Endothelial cell of umbilical vein (primary cell): ENCODE results near the gene NIT2. TPM values are rescaled to one million over a fixed set of nuclear protein-coding genes. Genes with fewer than 3 reads are reported as not detected.
A peak's percentile ranks its signal among the peaks of the same experiment; 100 is the strongest.

Experiments used
- BruUV-seq: library from RNA; stranded (reverse); fragments of 400-500 nt; replicated peaks from 2 replicates; lab custom pipeline; 2021; lab: Mats Ljungman, UMichigan
- CTCF ChIA-PET: fragments of 300-600, 350-600 bp; sonication (Branson Sonifier 250); formaldehyde crosslinking; loops from one replicate; lab custom pipeline; 2021; ENCODE audit warnings: antibody characterized with exemption, inconsistent platforms; lab: Charles Lee
- POLR2A ChIA-PET: fragments of 300-600, 350-600 bp; sonication (Branson Sonifier 250); formaldehyde crosslinking; loops from one replicate; lab custom pipeline; 2021; ENCODE audit warnings: antibody characterized with exemption, inconsistent platforms; lab: Charles Lee
- DNase-seq: peaks from one replicate; pipeline ENCODE4 v3.0.0-alpha.2; 2011; ENCODE audit warnings: low read depth, low spot score
- FAIRE-seq: peaks from 2 replicates; lab custom pipeline; 2011; peaks lifted over from hg19 to GRCh38; lab: Jason Lieb, UNC
- H2AFZ ChIP-seq: 2 replicates; pipeline ENCODE4 v1.6.0; 2012; ENCODE audit warnings: low read depth, low read length, control low read depth, inconsistent platforms
- H3K27ac ChIP-seq: 2 replicates; pipeline ENCODE4 v1.5.1; 2011; ENCODE audit warnings: low read depth, mild to moderate bottlenecking, control low read depth, low read length, moderate library complexity; ENCODE audit not compliant: insufficient read depth
- H3K27me3 ChIP-seq, 2 experiments: 2 replicates each; pipeline versions ENCODE4 v1.6.0 to v1.6.1; 2011; ENCODE audit warnings: low read length in 2 of 2, mixed read lengths in 1 of 2; ENCODE audit not compliant: control insufficient read depth in 2 of 2, insufficient read depth in 2 of 2
- H3K36me3 ChIP-seq, 2 experiments: 2 replicates in 1 of 2; 3 replicates in 1 of 2; pipeline ENCODE4 v1.5.1; 2011; ENCODE audit warnings: low read length in 2 of 2, mild to moderate bottlenecking in 1 of 2, moderate library complexity in 1 of 2; ENCODE audit not compliant: control insufficient read depth in 2 of 2, insufficient read depth in 2 of 2; ENCODE audit errors: extremely low read depth in 1 of 2
- H3K4me1 ChIP-seq: 3 replicates; pipeline ENCODE4 v1.5.1; 2011; ENCODE audit warnings: mild to moderate bottlenecking, low read length; ENCODE audit not compliant: control insufficient read depth, insufficient read depth; ENCODE audit errors: extremely low read depth
- H3K4me2 ChIP-seq: 2 replicates; pipeline ENCODE4 v1.6.1; 2011; ENCODE audit warnings: low read length, control low read depth, mixed read lengths; ENCODE audit not compliant: insufficient read depth
- H3K4me3 ChIP-seq, 3 experiments: fragments of 200-600 bp in 1 of 3; sonication (generic), shearing (Covaris generic) in 1 of 3; replicated peaks in 1 of 3; 2 replicates each; pipeline ENCODE4 v1.5.1; 2011 to 2016; ENCODE audit warnings: control low read depth in 3 of 3, low read length in 3 of 3, mild to moderate bottlenecking in 2 of 3, inconsistent platforms in 1 of 3, low read depth in 1 of 3, moderate library complexity in 1 of 3; ENCODE audit not compliant: insufficient read depth in 1 of 3
- H3K79me2 ChIP-seq: 2 replicates; pipeline ENCODE4 v1.6.0; 2012; ENCODE audit warnings: low read length, inconsistent platforms; ENCODE audit not compliant: control insufficient read depth, insufficient read depth
- H3K9ac ChIP-seq: replicated peaks from 2 replicates; pipeline ENCODE3; 2011; ENCODE audit warnings: low read length, control low read depth; ENCODE audit not compliant: insufficient read depth; ENCODE audit errors: extremely low read depth
- H3K9me1 ChIP-seq: replicated peaks from 3 replicates; pipeline ENCODE4 v1.6.0; 2011; ENCODE audit warnings: mild to moderate bottlenecking, low read length; ENCODE audit not compliant: control insufficient read depth, insufficient read depth; ENCODE audit errors: extremely low read depth
- H3K9me3 ChIP-seq: replicated peaks from 2 replicates; pipeline ENCODE4 v1.5.1; 2012; ENCODE audit warnings: low read length, inconsistent platforms; ENCODE audit not compliant: control insufficient read depth, insufficient read depth
- H4K20me1 ChIP-seq: replicated peaks from 2 replicates; pipeline ENCODE3; 2011; ENCODE audit warnings: mild to moderate bottlenecking, low read length; ENCODE audit not compliant: control insufficient read depth, insufficient read depth; ENCODE audit errors: extremely low read depth
- EZH2 ChIP-seq: IDR thresholded peaks from 2 replicates; pipeline ENCODE4 v1.6.1; 2012; ENCODE audit warnings: borderline replicate concordance, low read depth, mild to moderate bottlenecking, moderate library complexity, low read length, inconsistent platforms; ENCODE audit not compliant: severe bottlenecking
- FOS ChIP-seq: IDR thresholded peaks from 2 replicates; pipeline ENCODE4 v1.6.1; 2011; ENCODE audit warnings: mild to moderate bottlenecking, low read length, moderate library complexity, borderline replicate concordance; ENCODE audit not compliant: insufficient read depth
- JUN ChIP-seq: IDR thresholded peaks from 2 replicates; pipeline ENCODE4 v1.6.1; 2011; ENCODE audit warnings: borderline replicate concordance, low read depth; ENCODE audit not compliant: insufficient read length, insufficient read depth
- MYC ChIP-seq: IDR thresholded peaks from one replicate; pipeline ENCODE4 v1.6.1; 2011; ENCODE audit warnings: mild to moderate bottlenecking, low read depth, low read length
- POLR2A ChIP-seq: IDR thresholded peaks from 2 replicates; pipeline ENCODE4 v1.6.1; 2012; ENCODE audit warnings: low read depth, mild to moderate bottlenecking, control low read depth, low read length
- POLR2AphosphoS5 ChIP-seq: IDR thresholded peaks from 2 replicates; pipeline ENCODE4 v1.6.1; 2012; ENCODE audit warnings: low read depth, mild to moderate bottlenecking, control low read depth, low read length, moderate library complexity; ENCODE audit not compliant: insufficient read depth
- dilution Hi-C: fragments of 300-500 bp; cut with MboI; formaldehyde crosslinking; loops from one replicate; pipeline ENCODE4 v1.15.0; 2019; ENCODE audit warnings: low sequenced_read_pairs; ENCODE audit not compliant: extremely low pct_ligation_motif_present
- intact Hi-C: fragments of 100-400 bp; cut with micrococcal nuclease; formaldehyde crosslinking; loops from one replicate; pipeline ENCODE4 v1.10.0; 2022
- polyA plus RNA-seq, 4 experiments: library from polyadenylated mRNA; depleted of rRNA in 3 of 4; stranded (reverse) in 3 of 4; unstranded in 1 of 4; fragments of >200 nt; gene quantifications; 2 replicates each; pipeline versions ENCODE4 v1.2.1 to v1.2.3, GENCODE V29; 2011 to 2012; ENCODE audit warnings: missing spikeins in 1 of 4
- total RNA-seq: library from RNA; stranded (reverse); gene quantifications from 2 replicates; pipeline ENCODE4 v1.2.3, GENCODE V29; 2021

Gene NIT2
- total and polyA plus RNA-seq, 2 donors (not counting 3 experiments of a cell fraction or from before 2014, with no cell fraction given): 19.4 to 20.5 TPM

DNA sequence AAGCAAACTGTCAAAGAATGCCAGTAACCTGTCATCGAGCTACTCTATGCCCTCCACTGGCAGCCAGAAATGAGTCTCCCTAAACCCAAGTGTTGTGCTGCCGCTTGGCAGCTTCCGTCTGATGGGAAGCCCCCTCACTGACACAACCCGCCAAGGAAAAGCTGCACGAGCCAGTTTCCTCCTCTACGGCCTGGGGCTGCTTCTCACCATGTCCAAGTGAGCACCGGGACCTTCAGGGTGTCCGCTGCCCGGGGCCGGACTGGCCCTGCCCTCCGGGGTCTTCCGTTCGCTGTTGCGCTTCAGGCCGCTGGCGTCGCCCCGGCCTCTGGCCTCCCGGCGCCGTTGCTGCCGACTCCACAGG is 65.8 kb downstream of the NIT2 start:
- POLR2A ChIA-PET: interaction anchor here (2.0 kb wide), 1 partner anchor 14 kb away, joined by 9 read pairs; no protein-coding TSS in a partner anchor
- FAIRE-seq: no peak

GRCh38 chr3:100400780-100401673 is 66.5 kb downstream of the NIT2 start, which contains the start of the genes LNP1 and TOMM70:
TSS of gene LNP1 (plus strand) at chr3:100401539. CDS start at chr3:100429730, 28,191 bp downstream.
TSS of gene TOMM70 (minus strand) at chr3:100401089. CDS start at chr3:100400949, 140 bp downstream.
- Histone ChIP-seq H3K4me3 (peak within 1 kb of the TSS; percentile 55 to 94 (median 76)), H3K9me1 (no peaks in the 10 kb centered on the region), H3K79me2 (peaks cover 45% of the 10 kb centered on the region), H3K9me3 (no peaks in the 10 kb centered on the region), H3K4me2 (peak within 1 kb of the TSS; percentile 88), H3K9ac (peak within 1 kb of the TSS; percentile 80), H2AFZ (peak within 1 kb of the TSS; percentile 91), H3K27me3 (no peaks in the 10 kb centered on the region), H3K27ac (peak within 1 kb of the TSS; percentile 75), H4K20me1 (no peaks in the 10 kb centered on the region), H3K36me3 (no peaks in the 10 kb centered on the region), H3K4me1 (peaks cover 23% of the 10 kb centered on the region)
- dilution Hi-C loops: no loop called here
- FAIRE-seq (peak; percentile 94), DNase-seq (peak; percentile 98)
- POLR2A ChIA-PET: interaction anchor here (1.0 to 2.0 kb wide), 3 partner anchors 9 to 140 kb away, joined by 4 to 9 read pairs (median 5); partner anchors contain the start of gene TBC1D23
- no TSS peak for BruUV-seq
- TF ChIP-seq POLR2A: peak; percentile 93
- TF ChIP-seq EZH2: no peak
- peak; percentile 78 for TF ChIP-seq POLR2AphosphoS5
- no peak for TF ChIP-seq FOS
- TF ChIP-seq MYC: peak; percentile 40
- intact Hi-C loops: loop anchor here (1.0 to 5.0 kb wide), 5 partner anchors 67 to 1276 kb away; partner anchors contain the start of genes NIT2, TFG, TMEM45A and ZBTB11
- CTCF ChIA-PET: interaction anchor here (0.8 to 3.0 kb wide), 8 partner anchors 9 to 558 kb away, joined by 3 to 13 read pairs (median 4); no protein-coding TSS in a partner anchor

More for the DNA sequence above, 65.8 kb downstream of the NIT2 start:
- Histone ChIP-seq H3K36me3 (no peaks in the 10 kb centered on the region), H3K4me1 (peaks cover 23% of the 10 kb centered on the region), H3K4me2 (peak overlapping the region; percentile 88), H3K9me1 (no peaks in the 10 kb centered on the region), H3K9ac (peak overlapping the region; percentile 80), H3K79me2 (peaks cover 51% of the 10 kb centered on the region), H3K27ac (peak overlapping the region; percentile 32), H3K4me3 (peak overlapping the region; percentile 55 to 94 (median 76)), H3K9me3 (no peaks in the 10 kb centered on the region), H4K20me1 (no peaks in the 10 kb centered on the region), H3K27me3 (no peaks in the 10 kb centered on the region), H2AFZ (peak overlapping the region; percentile 91)
- no peak for TF ChIP-seq JUN
- BruUV-seq: no TSS peak
- peak; percentile 57 for DNase-seq
- intact Hi-C loops (loop anchor here (2.0 to 5.0 kb wide), 4 partner anchors 92 to 1277 kb away; partner anchors contain the start of genes TFG, TMEM45A and ZBTB11), dilution Hi-C loops (no loop called here)
- CTCF ChIA-PET: interaction anchor here (0.7 to 3.0 kb wide), 6 partner anchors 9 to 557 kb away, joined by 3 to 13 read pairs (median 4); no protein-coding TSS in a partner anchor
